Placental epithelial cell (primary cell): ENCODE results near the gene PIH1D1. TPM values are rescaled to one million over a fixed set of nuclear protein-coding genes. Genes with fewer than 3 reads are reported as not detected.

Experiments used
- small RNA-seq: library from RNA; depleted of rRNA; stranded (forward); fragments of <200 nt; gene quantifications from one replicate; pipeline ENCODE3, GENCODE V24; 2012
- total RNA-seq: library from RNA; depleted of rRNA; stranded (reverse); fragments of >200 nt; gene quantifications from 2 replicates; pipeline ENCODE4 v1.2.3, GENCODE V29; 2012

The PIH1D1 gene
- total RNA-seq: 84.0 and 118 TPM in 2 replicates

GRCh38 chr19:49451430-49452181, at the start of gene PIH1D1:
PIH1D1 (minus strand) TSS chr19:49451814; CDS start chr19:49451574, 240 bp downstream.

GRCh38 chr19:49487277-49488045, 35.8 kb upstream of the PIH1D1 start, which contains the start of gene RPL13A:
RPL13A (plus strand) TSS chr19:49487608; CDS start chr19:49487630, 22 bp downstream.

GRCh38 chr19:49473868-49474541, 22.4 kb upstream of the PIH1D1 start, which contains the start of gene FLT3LG:
FLT3LG (plus strand) TSS chr19:49474215; CDS start chr19:49474640, 425 bp downstream.

GRCh38 chr19:49453013-49453756, 1.6 kb upstream of the PIH1D1 start, which contains the start of gene ALDH16A1:
ALDH16A1 (plus strand) TSS chr19:49453225; CDS start chr19:49453332, 107 bp downstream.

GRCh38 chr19:49441210-49441959, 10.2 kb downstream of the PIH1D1 start, which contains the start of gene SLC17A7:
SLC17A7 (minus strand) TSS chr19:49441527; CDS start chr19:49441379, 148 bp downstream.

GRCh38 chr19:49425178-49425577, 26.4 kb downstream of the PIH1D1 start, which contains the start of gene GFY:
GFY (plus strand) TSS chr19:49425388; CDS start chr19:49426431, 1,043 bp downstream.

GRCh38 chr19:49423071-49423984, 28.3 kb downstream of the PIH1D1 start, which contains the start of gene PTH2:
PTH2 (minus strand) TSS chr19:49423441; CDS start chr19:49423339, 102 bp downstream.

Small RNAs within 50 kb of the gene (small RNA-seq; reads per million reads assigned to genes)
- 0.46 reads per million, percentile 24 among the genes with 10 or more reads in this experiment for gene MIR150
- not detected for gene SNORD32A
- not detected for gene SNORD33
- not detected for gene SNORD34
- gene SNORD35A: not detected
- not detected for gene SNORD35B

Other genes starting within 250 kb of the PIH1D1 start
- under 0.01 TPM in 1 of 2 replicates, not detected in the other for gene SLC6A16, start 126.6 kb downstream of the PIH1D1 start, total RNA-seq
- gene CD37, start 116.4 kb downstream of the PIH1D1 start, total RNA-seq: not detected in 2 replicates
- 5.1 and 18.8 TPM in 2 replicates for gene TEAD2, start 89.4 kb downstream of the PIH1D1 start, total RNA-seq
- 0.39 TPM in 1 of 2 replicates, not detected in the other for gene DKKL1, start 87.9 kb downstream of the PIH1D1 start, total RNA-seq
- gene KASH5, start 63.6 kb downstream of the PIH1D1 start, total RNA-seq: not detected in 2 replicates
- gene PTH2, start 28.4 kb downstream of the PIH1D1 start, total RNA-seq: not detected in 2 replicates
- not detected in 2 replicates for gene GFY, start 26.4 kb downstream of the PIH1D1 start, total RNA-seq
- under 0.01 TPM in 1 of 2 replicates, not detected in the other for gene SLC17A7, start 10.3 kb downstream of the PIH1D1 start, total RNA-seq
- 27.1 and 34.2 TPM in 2 replicates for gene ALDH16A1, start 1.4 kb upstream of the PIH1D1 start, total RNA-seq
- 0.79 TPM in 1 of 2 replicates, not detected in the other for gene FLT3LG, start 22.4 kb upstream of the PIH1D1 start, total RNA-seq
- gene RPL13A, start 35.8 kb upstream of the PIH1D1 start, total RNA-seq: 2,267 and 3,501 TPM in 2 replicates
- gene RPS11, start 44.6 kb upstream of the PIH1D1 start, total RNA-seq: 2,287 and 2,633 TPM in 2 replicates
- 39.7 and 108 TPM in 2 replicates for gene FCGRT, start 60.8 kb upstream of the PIH1D1 start, total RNA-seq
- 39.7 and 79.5 TPM in 2 replicates for gene RCN3, start 76.2 kb upstream of the PIH1D1 start, total RNA-seq
- gene NOSIP, start 128.7 kb upstream of the PIH1D1 start, total RNA-seq: 64.0 and 72.6 TPM in 2 replicates
- gene PRRG2, start 129.5 kb upstream of the PIH1D1 start, total RNA-seq: 8.6 and 11.2 TPM in 2 replicates
- gene PRR12, start 139.4 kb upstream of the PIH1D1 start, total RNA-seq: 4.4 and 5.9 TPM in 2 replicates
- gene RRAS, start 188.3 kb upstream of the PIH1D1 start, total RNA-seq: 50.3 and 51.6 TPM in 2 replicates
- gene SCAF1, start 190.4 kb upstream of the PIH1D1 start, total RNA-seq: 19.6 and 31.6 TPM in 2 replicates
- gene IRF3, start 214.0 kb upstream of the PIH1D1 start, total RNA-seq: 64.0 and 64.4 TPM in 2 replicates
- 8.2 and 16.1 TPM in 2 replicates for gene BCL2L12, start 214.1 kb upstream of the PIH1D1 start, total RNA-seq
- gene PRMT1, start 225.5 kb upstream of the PIH1D1 start, total RNA-seq: 132 and 208 TPM in 2 replicates
- gene ADM5, start 237.8 kb upstream of the PIH1D1 start, total RNA-seq: 0.43 and 1.2 TPM in 2 replicates
- gene CPT1C, start 239.3 kb upstream of the PIH1D1 start, total RNA-seq: 1.6 and 3.1 TPM in 2 replicates